NCI-H524 (cell line): ENCODE data around the gene SMG9.
A peak's percentile ranks its signal among the peaks of the same experiment; 100 is the strongest.

Source experiments
- DNase-seq, 2 experiments: peaks; one replicate each; lab custom pipeline; 2025; lab: John Stamatoyannopoulos, UW

The SMG9 gene

DNA sequence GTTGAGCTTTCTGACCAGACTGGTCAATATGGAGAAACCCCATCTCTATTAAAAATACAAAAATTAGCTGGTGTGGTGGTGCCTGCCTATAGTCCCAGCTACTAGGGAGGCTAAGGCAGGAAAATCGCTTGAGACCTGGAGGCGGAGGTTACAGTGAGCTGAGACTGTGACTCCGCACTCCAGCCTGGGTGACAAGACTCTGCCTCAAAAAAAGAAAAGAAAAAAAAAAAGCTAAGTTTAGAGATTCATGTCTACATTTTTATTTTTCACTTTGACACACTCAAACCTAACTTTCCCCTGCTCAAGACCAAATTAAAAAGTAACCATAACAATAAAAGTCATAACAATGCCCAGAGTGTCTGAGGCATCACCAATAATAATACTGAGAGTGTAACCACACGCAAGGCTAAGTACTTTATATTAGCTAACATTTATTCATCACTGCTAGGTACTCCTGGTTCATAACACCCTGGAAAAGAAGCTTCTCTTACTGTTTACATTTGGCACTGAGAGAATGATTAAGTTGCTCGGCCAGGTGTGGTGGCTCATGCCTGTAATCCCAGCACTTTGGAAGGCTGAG is 33.2 kb downstream of the SMG9 start:
- no peak for DNase-seq

DNA sequence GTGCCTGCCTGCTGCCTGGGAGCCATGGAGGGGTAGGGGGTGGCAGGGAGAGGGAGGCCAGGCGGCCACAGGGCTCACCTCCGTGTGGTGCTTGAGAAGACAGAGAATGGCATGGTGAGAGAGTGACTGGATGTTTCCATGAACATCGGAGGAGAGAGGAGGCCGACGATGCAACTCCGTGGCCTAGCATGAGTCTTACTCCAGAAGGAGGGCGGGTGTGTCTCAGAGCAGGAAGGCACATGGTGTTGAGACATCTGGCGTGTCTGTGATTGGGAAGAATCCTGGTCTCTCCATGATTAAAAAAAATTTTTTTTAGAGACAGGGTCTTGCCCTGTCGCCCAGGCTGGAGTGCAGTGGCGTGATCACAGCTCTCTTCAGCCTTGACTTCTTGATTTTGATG is 33.8 kb downstream of the SMG9 start:
- no peak for DNase-seq

DNA sequence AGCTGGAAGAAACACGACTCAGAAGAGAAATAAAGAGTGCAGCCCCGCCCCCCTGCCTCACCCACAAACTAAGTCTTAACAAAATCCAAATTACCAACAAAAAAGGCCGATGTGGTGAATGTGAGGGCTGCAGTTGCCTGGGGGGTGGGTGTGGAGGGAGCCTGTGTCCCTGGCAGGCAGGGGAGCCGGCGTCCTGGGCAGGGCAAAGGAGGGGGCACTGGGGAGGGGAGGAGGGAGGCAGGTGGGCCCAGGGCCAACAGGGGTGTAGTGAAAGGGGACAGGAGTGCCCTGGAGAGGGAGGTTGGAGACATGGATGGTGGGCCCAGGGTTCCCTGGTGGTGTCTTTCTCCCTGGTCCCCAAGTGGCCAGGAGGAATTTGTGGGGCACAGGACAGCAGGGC is 34.8 kb downstream of the SMG9 start:
- no peak for DNase-seq

DNA sequence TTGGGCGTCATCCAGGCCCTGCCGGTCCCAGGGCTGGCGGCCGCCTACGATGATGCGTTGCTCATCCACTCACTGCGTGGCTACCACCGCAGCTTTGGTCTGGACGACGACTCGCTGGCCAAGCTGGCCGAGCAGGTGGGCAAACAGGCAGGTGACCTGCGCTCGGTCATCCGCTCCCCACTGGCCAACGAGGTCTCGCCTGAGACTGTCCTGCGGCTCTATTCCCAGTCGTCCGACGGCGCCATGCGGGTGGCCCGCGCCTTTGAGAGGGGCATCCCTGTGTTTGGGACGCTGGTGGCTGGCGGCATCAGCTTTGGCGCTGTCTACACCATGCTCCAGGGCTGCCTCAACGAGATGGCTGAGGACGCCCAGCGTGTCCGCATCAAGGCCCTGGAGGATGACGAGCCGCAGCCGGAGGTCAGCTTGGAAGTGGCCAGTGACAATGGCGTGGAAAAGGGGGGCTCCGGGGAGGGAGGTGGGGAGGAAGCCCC is 35.3 kb downstream of the SMG9 start:
- no peak for DNase-seq

DNA sequence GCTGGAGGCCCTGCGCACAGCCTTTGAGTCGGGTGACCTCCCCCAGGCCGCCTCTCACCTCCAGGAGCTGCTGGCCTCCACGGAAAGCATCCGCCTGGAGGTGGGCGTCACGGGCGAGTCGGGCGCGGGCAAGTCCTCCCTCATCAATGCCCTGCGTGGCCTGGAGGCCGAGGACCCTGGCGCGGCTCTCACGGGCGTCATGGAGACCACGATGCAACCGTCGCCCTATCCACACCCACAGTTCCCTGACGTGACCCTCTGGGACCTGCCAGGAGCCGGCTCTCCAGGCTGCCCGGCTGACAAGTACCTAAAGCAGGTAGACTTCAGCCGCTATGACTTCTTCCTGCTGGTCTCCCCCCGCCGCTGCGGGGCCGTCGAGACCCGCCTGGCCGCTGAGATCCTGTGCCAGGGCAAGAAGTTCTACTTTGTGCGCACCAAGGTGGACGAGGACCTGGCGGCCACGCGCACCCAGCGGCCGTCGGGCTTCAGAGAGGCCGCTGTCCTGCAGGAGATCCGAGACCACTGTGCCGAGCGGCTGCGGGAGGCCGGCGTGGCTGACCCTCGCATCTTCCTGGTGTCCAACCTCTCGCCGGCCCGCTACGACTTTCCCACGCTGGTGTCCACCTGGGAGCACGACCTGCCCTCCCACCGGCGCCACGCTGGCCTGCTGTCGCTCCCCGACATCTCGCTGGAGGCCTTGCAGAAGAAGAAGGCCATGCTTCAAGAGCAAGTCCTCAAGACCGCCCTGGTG is 36.0 kb downstream of the SMG9 start:
- DNase-seq: no peak

DNA sequence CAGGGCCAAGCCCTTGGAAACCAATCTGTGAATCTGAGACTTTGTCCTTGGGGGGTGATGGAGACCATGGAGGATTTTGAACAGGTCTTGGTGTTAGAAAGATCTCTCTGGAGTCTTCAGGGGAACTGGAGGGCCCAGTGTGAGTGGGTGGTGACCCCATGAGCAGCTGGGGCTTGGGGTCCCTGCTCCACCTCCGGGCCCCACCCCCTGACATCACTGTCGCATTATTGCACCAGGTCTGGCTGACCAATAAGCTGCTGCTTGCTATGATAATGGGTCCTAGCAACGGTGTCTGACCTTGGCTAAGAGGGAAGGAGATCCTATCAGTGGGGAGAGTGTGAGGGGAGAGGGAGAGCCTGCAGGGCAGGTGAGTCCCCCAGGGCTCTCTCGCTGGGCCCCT is 39.0 kb downstream of the SMG9 start, which contains the start of gene IRGC:
TSS of gene IRGC (plus strand) at position 301 of the 400 bp plus-strand sequence. CDS start 2,483 bp downstream, outside the sequence.
- no peak for DNase-seq

DNA sequence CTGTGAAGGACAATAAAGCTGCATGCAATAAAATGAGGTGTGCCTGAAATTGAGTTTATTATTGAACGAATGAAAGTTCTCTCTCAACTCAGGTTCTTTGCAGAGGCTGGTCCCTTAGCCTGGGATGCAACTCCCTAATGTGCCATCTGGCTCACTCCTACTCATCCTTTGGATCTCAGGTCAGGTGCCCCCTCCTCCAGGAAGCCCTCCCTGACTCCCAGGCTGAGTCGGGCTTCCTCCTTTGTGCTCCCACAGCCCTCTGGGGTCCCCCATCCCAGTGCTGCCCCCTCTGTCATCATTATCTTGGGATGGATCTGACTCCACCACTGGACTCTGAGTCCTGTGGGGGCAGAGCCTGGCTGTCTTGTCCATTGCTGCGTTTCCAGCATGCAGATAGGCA is 41.6 kb downstream of the SMG9 start:
- no peak for DNase-seq

DNA sequence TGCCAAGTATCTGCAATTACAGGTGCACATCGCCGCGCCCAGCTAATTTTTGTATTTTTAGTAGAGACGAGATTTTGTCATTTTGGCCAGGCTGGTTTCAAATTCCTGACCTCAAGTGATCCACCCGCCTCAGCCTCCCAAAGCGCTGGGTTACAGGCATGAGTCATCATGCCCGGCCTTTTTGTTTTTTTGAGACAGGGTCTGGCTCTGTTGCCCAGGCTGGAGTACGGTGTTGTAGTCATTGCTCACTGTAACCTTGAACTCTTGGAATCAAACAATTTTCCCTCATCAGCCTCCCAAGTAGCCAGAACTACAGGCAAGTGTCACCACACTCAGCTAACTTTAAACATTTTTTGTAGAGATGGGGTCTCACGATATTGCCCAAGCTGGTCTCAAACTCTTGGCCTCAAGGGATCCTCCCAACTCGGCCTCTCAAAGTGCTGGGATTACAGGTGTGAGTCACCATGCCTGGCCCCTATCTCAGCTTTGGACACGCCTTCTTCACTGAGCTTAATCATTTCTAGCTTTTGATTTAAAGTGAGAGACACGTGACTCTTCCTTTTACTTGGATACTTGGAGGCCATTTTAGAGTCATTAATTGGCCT is 42.9 kb downstream of the SMG9 start:
- DNase-seq: no peak

DNA sequence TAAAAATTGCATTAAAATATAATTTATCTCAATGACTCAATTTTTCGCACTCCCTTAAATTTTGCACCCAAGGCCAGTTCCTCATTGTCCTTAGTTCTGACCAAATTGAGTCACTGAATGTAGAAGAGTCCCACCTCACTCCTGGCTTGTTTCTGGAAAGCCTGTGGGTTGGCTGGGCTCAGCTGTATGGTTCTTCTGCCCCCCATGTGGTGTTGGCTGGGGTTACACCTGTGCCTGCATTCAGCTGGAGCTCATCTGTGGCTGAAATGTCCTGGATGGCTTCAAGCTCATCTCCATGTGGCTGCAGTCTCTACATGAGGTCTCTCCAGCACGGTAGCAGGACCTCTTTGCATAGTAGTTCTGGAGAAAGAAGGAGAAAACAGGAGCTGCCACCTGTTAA is 46.0 kb downstream of the SMG9 start:
- no peak for DNase-seq

DNA sequence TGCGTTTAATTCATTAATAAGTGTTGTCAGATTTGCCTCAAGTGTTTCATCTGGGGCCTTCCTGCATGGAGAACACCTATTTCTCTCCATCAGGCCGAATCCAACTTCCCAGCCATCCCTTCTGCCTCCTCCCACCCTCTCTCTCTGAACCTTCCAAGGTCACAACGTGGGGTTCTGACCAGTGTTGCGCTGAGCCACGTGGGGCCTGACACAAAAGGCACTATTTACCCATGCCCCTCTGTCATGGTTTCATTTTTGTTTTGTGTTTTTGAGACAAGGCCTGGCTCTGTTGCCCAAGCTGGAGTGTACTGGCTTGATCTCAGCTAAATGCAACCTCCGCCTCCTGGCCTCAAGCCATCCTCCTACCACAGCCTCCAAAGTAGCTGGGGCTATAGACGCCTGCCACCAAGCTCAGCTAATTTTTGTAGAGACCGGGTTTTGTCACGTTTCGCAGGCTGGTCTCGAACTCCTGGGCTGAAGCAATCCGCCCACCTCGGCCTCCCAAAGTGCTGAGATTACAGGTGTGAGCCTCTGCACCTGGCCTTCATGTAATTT is 47.5 kb downstream of the SMG9 start:
- DNase-seq: no peak

DNA sequence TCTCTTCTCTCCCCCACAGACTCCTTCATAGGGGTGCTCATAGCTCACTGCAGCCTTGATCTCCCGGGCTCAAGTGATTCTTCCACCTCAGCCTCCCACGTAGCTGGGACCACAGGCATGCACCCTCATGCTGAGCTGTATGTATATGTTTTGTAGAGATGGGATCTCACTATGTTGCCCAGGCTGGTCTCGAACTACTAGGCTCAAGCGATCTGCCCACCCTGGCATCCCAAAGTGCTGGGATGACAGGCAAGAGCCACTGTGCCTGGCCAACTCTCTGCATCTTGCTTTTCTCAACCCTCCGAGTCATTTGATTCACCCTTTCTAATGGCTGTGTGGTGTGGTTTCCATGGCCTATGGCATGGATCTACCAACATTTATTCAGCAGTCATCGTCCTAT is 49.0 kb downstream of the SMG9 start:
- no peak for DNase-seq

DNA sequence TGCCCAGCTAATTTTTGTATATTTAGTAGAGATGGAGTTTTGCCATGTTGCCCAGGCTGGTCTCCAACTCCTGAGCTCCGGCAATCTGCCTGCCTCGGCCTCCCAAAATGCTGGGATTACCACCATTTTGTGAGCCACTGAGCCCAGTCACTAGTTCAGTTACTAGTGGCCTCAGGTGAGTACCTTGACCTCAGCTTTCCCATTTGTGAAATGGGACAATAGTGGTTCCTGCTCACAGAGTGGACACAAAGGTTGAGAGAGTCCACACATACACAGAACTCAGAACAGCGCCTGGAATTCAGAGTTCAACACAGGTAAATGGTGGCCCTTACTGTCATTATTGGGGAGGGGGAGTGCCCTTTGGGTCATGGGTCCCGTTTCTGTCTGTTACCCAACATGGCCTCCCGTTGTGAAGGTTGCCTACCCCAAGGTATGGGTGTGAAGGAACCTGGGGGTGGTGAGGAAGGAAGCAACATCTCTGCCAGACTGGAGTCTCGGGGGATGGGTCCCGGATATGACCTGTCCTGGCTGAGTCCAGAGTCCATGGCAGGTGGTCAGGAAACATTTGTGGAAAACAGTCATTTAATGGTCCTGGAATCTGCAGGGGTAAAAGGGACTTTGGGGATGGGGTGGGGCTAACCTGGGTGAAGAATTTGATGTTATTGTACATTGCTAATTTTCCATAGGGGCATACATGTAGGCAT is 50.6 kb downstream of the SMG9 start:
- DNase-seq: no peak

DNA sequence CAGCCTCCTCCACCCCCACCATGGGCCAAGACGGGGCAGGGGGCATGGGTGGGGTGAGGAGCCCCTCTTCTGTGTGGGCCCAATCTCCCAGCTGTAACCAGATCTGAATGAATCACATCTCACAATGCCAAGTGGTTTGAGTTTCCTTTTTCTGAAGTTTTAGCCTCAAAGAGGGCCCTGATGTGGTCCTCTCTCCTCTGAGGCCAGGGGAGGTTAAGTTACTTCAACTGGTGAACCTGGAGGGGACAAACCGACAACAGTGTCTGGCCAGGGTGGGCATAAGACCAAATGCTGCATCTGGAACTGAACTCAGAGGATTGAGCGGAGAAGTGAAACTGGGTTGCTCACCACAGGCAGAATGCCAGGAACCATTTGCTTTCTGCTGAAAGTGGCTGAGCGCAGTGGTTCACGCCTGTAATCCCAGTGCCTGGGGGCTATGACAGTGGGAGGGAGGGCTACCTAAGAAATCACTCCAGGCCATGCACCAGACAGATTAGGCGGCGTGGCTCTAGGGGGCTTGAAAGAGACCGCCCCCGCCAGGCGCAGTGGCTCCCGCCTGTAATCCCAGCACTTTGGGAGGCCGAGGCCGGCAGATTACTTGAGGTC is 54.3 kb downstream of the SMG9 start:
- no peak for DNase-seq

DNA sequence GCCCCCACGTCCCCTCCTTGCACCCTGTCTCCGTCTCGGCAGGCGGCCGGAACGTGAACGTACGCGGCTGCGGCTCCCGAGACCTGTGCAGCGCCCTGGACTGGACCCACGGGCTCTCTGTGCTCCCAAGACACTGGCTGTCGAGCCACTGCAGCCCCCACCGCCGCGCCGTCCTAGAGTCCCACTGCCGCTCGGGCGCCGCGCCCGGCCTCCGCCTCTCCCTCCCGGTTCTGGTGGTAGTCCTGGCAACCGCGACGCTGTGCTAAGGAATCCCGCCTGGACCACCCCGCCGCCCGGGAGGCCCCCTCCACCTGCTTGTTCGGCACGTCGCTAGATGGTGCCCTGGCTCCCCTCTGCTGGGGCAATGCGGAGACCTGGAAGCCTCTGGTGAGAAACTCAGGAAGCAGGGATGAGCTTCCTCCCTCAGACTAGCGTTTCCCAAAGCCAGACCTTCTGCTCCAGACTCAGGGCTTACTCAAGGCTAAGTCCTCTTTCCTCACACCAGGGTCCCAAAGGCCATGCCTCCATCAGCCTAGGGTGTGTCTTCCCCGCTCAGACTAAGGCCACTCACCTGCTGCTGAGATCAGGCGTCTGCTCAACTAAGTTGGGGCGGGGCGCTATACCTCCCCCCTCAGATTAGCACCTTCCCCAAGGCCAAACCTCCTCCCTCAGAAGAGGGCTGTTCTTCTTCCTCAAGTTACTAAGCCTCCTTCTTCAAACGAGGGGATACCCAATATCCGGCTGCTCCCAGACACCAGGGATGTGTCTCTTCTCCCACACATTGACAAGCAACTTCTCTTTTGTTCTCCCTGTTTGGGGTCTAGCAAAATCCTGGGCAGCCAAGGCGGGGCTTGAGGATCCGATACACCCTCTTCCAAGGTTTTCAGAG is 55.0 kb downstream of the SMG9 start:
- DNase-seq: peak in 1 of 2 experiments; percentile 35

DNA sequence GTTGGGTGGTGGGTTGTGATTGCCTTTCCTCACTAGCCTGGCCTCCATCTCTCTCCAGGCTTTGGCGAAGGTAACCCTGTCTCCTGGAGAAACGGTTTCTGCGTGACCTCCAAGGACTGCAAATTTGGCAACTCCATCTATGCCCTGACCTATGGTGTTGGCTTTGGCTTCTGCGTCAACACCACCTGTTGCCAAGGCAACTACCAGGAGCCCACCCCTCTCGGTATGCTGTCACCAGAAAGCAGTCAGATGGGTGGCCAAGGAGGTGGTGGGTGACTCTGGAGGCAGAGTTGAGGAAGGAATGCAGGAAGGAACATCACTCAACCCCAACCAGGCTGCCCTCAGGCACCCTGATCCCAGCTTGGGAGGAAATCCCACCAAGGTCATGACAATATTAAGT is 57.5 kb downstream of the SMG9 start:
- DNase-seq: no peak

DNA sequence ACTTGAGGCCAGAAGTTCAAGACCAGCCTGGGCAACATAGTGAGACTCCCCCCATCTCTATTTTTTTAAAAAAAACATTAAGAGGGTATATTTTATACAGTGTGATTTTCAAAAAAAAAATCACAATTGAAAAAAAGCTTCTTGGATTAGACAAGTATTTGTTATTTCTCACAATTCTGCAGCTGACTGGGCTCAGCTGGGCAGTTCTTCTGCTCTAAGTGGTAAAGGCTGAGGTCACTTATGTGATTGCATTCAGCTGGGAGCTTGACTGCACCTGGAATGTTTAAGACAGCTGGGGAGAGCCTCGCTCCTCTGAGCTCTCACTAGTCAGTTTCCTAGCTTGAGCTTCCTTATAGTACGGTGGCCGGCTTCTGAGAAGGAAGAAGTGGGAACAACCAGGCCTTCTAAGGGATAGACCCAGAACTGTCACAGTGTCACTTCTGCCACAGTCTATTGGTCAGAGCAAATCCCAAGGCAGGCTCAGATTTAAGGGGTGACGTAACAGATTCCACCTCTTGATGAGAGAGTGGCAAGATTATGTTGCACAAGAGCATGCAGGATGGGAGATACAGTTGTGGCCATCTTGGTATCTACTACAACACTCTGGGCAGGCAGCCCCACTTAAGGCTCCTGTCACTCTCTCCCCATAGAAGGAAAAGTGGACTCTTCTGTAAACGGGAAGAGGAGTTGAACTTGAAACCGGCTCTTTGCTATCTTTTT is 58.6 kb downstream of the SMG9 start:
- no peak for DNase-seq

DNA sequence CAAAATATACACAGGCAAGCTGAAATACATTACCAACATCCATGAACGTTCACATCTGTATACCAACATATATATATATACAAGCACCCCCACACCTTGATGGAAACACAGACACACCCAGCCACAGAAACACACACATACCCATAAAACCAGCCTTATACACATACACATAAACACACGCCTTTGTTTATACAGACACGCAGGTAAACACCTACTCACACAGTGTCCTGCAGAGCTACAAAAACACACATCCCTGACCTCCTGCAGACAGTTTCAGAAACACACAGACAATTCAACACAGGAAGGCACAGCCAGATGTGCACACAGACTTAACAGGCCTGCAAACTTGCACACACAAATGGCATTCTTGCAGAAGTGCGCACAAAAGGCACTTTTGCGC is 60.2 kb downstream of the SMG9 start:
- no peak for DNase-seq

DNA sequence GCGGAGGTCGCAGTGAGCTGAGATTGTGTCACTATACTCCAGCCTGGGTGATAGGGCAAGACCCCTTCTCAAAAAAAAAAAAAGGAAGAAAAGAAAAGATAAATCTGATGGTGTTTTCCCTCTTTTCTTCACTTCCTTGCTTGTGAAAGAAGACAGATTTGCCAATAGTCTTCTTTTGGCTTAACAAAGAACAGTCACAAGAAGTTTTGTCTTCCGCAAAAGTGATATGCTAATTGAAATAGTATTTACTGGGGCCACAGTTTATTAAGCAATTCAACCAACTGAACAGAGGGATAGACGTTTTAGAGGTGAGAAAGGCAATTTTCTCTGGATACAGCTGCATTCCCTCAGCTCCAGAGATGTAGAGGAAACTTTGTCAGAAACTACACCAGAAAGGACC is 61.9 kb downstream of the SMG9 start:
- no peak for DNase-seq

DNA sequence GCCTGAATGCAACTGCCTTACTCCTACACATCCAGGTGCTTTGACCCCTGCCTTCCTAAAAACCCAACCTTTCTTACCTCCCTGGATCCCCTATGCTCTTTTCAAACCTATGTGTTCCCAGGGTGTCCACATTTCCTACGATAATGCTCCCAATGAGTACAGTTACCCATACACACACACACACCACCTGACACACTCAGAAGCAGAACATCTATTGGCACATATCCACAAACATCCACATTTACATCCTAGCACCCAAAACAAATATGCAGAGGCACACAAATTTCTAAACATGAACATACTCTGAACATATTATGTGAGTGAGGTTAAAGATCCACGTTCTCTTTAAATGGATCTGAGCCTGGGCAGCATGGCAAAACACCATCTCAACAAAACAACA is 62.4 kb downstream of the SMG9 start:
- no peak for DNase-seq

DNA sequence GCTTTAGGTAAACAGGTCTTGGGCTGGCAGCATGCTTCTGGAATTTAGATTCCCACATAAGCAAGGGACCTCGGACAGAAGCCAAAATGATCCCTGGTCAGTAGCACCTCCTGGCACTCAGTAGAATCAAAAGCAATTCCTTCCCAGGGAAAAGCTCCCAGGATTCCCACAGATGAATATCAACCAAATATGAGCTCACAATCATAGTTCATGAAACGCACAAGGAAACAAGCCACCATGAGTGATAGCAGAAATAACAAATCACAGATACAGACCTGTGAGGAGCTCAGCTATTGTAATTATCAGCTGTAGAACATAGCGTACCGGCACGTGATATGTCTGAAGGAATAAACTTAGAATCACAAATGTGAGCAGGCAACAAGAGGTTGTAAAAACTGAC is 63.0 kb downstream of the SMG9 start:
- no peak for DNase-seq
